Activated T-cell treated with anti-CD3 and anti-CD28 coated beads for 48 hours (primary cell): ENCODE measurements around the gene WDSUB1.

Source experiments
- DNase-seq: peaks from one replicate; pipeline ENCODE4 v3.0.0-alpha.2; 2020; ENCODE audit warnings: low read depth

The WDSUB1 gene

DNA sequence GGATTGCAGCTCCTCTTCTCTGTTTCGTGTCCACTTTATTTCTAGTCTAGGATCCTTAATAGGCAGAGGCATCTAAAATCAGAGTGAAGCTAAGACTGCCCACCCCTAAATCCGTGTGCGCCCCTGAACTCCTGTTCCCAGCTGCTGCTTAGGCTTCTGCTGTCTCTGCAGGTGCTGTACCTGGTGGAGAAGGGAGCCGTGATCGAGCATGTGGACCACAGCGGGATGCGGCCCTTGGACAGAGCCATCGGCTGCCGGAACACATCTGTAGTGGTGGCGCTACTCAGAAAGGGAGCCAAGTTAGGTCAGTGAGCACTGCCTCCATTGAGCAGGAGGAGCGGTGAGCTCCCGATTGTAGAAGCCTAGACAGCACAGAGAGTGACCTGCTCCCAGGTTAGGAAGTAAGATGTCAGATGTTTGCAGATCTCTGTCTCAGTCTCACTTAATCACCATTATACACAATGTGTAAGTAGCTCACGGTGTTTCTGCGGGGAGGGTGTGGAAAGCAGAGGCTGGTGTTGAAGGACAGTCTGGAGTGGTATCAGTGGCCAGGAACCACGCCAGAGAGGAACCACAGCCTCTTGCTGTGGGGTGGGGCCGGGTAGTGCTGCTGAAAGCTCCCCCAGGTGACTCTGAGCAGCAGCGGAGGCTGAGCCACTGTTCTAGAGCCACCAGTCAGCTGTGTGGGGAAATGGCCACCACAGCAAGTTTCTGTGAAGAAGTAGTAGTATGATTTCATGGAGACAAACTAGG, 62.3 kb downstream of the WDSUB1 start:
- DNase-seq, result no peak

DNA sequence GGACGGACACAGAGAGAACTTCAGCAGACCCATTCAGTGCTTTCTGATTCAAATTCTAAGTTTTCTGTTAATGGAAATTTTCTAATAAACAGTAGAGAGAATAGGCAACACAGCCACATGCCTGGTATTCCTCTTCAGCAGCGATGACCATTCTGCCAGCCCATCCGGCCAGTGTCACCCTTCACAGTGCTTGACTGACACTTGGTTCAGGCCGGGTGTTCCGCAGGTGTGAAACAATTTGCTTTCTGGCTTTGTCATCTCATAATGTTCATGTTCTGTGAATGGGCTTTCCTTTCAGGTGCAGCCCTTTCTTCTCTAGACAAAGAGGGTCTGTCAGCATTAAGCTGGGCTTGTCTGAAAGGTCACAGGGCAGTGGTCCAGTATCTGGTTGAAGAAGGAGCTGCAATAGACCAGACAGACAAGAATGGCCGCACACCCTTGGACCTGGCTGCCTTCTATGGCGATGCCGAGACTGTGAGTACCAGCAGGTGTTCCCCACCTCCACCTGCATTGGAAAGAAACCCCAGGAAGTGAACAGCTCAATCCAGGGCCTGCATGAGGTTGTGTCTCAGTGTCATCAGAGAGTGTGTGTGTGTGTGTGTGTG, 67.0 kb downstream of the WDSUB1 start:
- DNase-seq, result no peak

DNA sequence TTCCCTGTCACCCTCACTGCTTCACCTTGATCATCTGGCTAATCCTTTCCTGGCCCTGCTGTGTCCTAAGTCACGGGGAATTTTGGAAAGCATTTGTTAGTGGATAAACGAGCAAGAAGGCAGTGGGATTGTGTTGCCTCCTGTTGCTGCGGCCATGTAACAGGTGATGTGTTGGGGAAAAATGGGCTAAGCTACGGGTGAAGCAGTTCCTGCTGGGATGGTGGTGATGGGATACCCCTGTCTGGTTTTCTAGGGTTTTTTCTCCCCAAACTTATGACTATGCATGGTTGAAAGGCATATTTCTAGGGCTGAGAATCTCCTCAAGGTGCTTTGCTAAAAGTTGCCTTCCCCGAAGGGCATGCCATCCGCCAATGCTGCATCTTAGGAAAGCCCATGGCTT, 68.1 kb downstream of the WDSUB1 start:
- no peak for DNase-seq

DNA sequence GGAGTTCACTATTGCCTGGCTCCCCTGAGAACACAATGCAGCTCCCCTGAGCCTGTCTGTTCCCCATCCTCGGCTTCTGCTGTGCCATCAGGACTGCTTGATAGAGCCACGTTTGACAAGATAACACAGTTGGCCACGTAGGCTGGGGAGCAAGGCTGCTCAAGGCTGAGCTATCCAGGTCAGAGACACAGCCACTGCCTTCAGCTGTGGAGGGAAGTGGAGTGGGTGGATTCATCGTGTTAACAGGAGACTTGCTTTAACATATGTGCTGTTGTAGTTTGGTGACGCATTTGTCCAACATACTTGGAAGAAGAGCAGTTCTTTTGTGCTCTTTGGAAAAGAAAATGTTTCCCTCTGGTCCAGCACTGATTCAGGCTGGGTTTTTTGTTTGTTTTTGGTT, 68.8 kb downstream of the WDSUB1 start:
- no peak for DNase-seq

DNA sequence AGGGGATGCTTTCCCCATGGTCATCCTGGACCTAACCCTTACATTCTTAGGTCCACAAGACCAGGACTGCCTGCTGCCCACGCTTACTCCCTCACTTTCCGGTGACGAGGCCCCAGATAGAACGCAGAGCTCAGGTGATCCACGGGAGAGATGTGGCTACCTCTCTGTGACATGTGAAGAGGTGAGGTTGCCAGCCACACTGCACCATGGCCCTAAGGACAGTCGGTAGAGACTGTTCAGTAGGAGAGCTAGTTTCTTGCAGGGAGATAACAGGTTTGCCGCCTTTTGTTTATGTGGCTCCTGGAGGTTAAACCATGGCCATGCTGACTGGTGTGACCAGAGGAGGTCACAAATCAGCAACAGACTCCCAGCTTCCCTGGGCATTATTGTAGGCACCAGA, 71.4 kb downstream of the WDSUB1 start:
- DNase-seq, result no peak

DNA sequence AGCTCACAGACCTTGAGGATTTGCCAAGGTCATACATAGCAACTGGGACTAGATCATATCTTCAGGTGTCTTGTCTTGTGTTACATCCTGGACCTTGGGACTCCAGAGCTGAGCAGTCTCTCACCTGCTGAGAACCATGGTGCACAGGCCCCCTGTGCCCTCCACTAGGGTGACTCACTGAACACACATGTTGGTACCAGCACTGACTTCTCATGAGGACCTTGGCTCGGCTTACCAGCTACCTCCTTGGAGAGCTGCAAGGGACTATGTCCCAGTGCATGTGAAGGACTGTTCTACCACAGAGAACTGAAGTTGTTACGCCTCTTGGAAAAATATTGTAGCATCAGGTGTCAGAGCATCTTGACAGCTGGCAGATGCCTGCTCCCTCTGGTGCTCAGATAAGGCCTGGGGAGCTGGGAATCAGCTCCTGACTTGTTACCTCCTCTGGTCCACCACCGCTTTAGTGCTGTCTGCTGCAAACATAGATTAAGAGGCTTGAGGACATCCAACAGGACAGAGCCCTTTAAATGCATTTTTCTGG, 72.1 kb downstream of the WDSUB1 start:
- no peak for DNase-seq

DNA sequence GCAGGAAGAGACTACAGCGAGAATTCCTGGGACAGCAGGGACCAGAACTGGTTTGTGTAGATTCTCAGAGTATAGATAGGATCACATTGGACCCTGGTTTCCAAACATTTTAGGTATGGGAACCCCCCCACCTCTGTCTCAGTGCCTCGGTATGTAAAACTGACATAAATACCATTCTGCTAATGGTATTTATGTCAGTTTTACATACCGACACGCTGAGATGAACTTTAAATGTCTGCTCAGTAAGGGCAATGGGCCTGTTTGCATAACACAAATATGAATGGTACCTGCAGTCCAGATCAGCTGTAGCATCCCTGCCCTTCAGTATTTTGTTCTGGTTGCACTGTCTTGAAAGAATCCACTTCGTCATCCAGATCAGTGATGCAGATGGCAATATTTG, 73.2 kb downstream of the WDSUB1 start:
- no peak for DNase-seq

DNA sequence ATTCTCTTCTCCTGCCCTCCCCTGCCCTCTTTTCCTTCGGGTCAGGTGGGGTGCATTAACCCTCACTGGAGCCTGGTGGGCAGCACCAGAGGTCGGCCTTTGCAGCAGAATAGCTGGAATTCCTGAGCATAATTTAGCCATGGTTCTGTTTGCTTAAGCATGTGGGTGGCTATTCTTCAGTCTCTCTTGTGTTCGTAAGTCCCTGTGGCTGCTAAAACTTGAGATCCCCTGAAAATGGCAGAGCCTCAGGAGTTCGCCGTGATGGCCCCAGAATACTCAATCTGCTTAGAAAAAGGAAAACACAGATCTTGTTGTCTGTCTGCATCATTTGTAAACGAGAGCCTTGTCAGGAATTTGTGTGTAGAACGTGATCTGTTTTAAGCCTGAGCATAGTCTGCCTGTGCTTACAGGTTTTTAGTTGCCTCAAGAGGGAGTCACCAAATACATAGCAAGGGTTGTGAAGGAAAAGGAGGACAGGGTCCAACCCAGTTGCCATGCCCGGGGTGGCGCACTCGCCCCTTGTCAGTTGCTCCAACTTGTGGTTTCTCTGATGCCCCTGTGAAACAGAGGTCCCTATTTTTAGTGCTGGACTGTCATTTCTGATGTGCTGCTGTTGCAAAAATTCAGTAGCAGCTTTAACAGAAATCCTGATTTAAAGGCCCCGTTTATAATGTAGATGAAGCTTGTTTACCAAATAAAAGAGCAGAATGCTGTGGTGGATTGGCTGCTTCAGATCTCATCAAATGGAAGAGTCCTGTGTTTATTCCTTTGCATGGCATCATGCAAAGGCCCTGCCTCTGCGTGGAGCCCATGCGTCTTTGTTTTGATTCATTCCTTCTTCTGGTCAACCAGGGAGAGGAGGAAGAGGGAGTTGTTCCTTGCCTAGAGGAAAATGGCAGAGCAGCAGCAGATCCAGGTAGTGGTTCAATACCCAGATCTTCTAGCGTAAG, 74.8 kb downstream of the WDSUB1 start:
- DNase-seq, result no peak

- no peak for DNase-seq
Measured at GRCh38 chr2:159209341-159210306, 76.9 kb downstream of the WDSUB1 start.

- DNase-seq, result no peak
Measured at GRCh38 chr2:159208438-159208837, 78.1 kb downstream of the WDSUB1 start.

- no peak for DNase-seq
Measured at GRCh38 chr2:159206736-159207380, 79.6 kb downstream of the WDSUB1 start.

GRCh38 chr2:159204381-159205144, 81.9 kb downstream of the WDSUB1 start:
- no peak for DNase-seq

GRCh38 chr2:159202568-159203071, 83.9 kb downstream of the WDSUB1 start:
- no peak for DNase-seq

DNA sequence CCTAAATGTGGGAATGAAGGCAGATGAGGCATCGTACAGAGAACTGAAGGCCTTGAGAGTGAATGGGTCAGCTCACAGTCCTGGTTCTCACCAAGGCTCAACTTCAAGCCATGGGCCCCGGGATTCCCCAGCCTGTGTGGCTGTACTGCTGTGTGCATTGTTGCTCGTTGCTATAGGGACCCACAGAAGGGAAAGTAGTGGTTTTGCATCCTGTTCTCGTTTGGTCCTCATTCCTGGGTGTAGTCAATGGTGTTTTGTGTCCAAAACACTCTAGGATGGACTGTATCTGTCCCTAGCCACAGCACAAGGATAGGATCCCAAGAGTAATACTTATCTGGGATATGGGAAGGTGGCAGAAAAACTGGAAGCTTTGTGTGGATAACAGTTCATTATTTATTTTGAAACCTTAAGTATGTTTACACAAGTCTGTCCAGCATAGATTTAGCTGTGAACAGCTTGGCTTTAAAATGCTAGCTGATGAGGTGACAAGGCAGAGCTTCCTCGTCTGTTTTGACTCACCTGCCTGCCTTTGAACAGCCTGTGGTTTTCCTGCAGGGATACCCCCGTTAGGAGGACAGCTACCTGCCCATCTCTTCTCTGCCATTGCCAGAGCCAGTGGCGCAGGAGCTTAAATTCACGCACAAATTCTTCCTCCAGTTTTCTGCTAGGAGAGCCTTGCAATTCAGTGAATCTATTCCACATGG, 85.0 kb downstream of the WDSUB1 start:
- no peak for DNase-seq

GRCh38 chr2:159200498-159200897, 86.0 kb downstream of the WDSUB1 start:
- no peak for DNase-seq

DNA sequence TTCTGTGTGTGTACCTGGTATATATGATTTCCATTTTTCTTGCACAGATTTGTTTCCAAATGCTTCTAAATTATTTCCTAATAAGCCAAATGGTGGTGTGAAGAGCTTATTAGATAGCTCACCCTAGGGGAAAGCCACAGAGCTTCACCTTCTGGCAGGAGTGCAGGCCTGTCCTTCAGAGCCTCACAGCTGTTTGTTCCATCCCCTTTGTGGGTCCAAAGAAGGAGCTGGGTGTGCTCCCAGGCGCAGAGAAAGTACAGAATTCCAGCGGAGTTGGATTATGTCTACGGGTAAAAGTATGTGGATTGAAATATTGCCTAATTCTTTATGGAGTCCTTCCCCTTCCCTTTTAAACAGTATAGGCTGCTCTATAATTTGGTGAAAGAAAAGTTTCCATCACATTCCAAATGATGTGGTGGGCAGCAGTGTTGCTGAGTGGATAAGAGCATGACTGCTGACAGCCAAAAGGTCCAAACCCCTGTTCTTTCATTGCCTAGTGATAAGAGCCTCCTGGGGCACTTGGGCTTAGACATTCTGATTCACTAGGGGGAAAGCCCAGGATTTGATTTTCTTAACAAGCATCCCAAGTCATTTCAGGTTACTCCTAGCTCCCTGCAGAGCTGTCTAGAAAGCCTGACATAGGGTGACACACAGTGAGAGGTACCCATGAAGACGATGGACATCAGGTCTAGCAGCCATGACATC, 86.6 kb downstream of the WDSUB1 start:
- DNase-seq, result no peak

GRCh38 chr2:159199236-159199635, 87.3 kb downstream of the WDSUB1 start:
- DNase-seq, result no peak

DNA sequence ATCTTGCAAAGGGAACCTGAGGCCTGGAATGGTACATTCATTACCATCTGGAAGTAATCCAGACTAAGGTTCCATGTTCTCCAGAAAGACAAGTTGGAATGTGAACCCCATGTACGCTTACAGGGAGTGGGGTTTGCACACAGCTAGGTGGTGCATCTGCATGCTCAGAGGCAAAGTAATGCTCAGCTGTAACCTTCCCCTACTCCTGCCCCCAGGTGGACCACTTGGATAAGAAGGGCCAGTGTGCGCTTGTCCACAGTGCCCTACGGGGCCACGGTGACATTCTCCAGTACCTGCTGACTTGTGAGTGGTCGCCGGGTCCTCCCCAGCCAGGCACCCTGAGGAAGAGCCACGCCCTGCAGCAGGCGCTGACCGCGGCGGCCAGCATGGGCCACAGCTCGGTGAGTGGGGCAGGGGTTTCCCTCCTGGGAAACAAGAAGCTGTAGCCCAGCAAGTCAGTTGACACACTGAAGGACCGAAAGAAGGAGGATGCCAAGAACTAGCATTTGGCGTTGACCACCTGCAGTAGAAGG, 90.0 kb downstream of the WDSUB1 start:
- no peak for DNase-seq
